ENCODE data around the gene ENPP7.
A peak's percentile ranks its signal among the peaks of the same experiment; 100 is the strongest.

Gene ENPP7

DNA sequence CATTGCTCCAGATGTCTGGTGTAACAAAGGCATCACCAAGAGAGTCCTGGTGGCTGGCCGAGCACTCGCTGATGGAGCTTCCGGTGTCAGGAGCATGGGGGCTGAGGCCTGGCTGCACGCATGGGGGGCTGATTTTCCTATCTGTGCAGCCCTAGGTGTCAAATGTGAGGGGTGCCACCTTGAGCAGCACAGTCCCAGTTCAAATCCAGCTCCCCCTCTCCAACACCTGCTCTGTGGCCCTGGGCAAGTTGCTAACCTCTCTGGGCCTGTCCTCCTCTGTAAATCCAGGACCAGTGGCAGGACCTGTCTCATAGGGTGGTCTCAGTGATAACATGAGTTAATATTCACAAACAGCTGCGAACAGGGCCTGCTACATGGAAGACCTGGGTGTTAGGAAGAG is 12.9 kb downstream of the ENPP7 start:
- H3K4me1 ChIP-seq (ENCODE audit: low read length) = peaks cover 35% of the 10 kb centered on the region

DNA sequence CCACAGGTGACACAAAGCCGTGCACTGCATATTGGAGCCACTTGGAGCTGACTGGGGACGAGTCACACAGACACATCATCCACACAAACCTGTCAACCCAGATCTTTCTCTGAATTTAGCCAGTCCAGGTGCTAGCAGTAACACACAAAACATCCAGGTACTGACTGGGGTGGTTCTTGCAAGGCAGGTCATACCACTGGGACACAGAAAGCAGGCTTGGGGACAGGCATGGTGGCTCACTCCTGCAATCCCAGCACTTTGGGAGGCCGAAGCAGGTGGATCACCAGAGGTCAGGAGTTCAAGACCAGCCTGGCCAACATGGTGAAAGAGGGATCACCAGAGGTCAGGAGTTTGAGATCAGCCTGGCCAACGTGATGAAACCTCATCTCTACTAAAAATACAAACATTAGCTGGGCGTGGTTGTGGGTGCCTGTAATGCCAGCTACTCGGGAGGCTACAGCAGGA is 14.9 kb downstream of the ENPP7 start:
- no peak for TF ChIP-seq EZH2phosphoT487 (IDR thresholded peaks at IDR 0.05; ENCODE audit: low read depth)
- TF ChIP-seq, protein P1, sequence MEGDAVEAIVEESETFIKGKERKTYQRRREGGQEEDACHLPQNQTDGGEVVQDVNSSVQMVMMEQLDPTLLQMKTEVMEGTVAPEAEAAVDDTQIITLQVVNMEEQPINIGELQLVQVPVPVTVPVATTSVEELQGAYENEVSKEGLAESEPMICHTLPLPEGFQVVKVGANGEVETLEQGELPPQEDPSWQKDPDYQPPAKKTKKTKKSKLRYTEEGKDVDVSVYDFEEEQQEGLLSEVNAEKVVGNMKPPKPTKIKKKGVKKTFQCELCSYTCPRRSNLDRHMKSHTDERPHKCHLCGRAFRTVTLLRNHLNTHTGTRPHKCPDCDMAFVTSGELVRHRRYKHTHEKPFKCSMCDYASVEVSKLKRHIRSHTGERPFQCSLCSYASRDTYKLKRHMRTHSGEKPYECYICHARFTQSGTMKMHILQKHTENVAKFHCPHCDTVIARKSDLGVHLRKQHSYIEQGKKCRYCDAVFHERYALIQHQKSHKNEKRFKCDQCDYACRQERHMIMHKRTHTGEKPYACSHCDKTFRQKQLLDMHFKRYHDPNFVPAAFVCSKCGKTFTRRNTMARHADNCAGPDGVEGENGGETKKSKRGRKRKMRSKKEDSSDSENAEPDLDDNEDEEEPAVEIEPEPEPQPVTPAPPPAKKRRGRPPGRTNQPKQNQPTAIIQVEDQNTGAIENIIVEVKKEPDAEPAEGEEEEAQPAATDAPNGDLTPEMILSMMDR (IDR thresholded peaks at IDR 0.05; ENCODE audit: low read depth, low read length) = no peak
- H4K20me1 ChIP-seq (ENCODE audit: insufficient read depth, low read length) = no peaks in the 10 kb centered on the region
- peak overlapping the region; percentile 63 for H3K4me2 ChIP-seq (ENCODE audit: low read length)
- peak overlapping the region; percentile 34; the same call in 1 of the 2 replicates for H3K9ac ChIP-seq (ENCODE audit: low read length)
- peak overlapping the region; percentile 19; the same call in 1 of the 2 replicates for H3K27ac ChIP-seq (ENCODE audit: low read length)
- peaks cover 37% of the 10 kb centered on the region for H3K4me1 ChIP-seq (ENCODE audit: low read length)
- no peaks in the 10 kb centered on the region for H3K79me2 ChIP-seq (ENCODE audit: low read length)
- H3K36me3 ChIP-seq (replicated peaks; ENCODE audit: low read depth, low read length) = no peaks in the 10 kb centered on the region
- H2AFZ ChIP-seq (ENCODE audit: low read depth, low read length) = peak overlapping the region; percentile 37; the same call in 1 of the 2 replicates
- H3K4me3 ChIP-seq (ENCODE audit: low read length) = peak overlapping the region; percentile 45
- peaks cover 5% of the 10 kb centered on the region for H3K27me3 ChIP-seq (ENCODE audit: low read depth, low read length)
- no peaks in the 10 kb centered on the region for H3K9me3 ChIP-seq (ENCODE audit: insufficient read depth, low read length)

More for the DNA sequence above, 12.9 kb downstream of the ENPP7 start:
- Histone ChIP-seq H3K79me2 (ENCODE audit: low read length) (no peaks in the 10 kb centered on the region), H3K36me3 (replicated peaks; ENCODE audit: low read depth, low read length) (no peaks in the 10 kb centered on the region), H3K27me3 (ENCODE audit: low read depth, low read length) (peaks cover 22% of the 10 kb centered on the region), H3K9ac (ENCODE audit: low read length) (no peak overlapping the region), H2AFZ (ENCODE audit: low read depth, low read length) (no peak overlapping the region), H3K4me3 (ENCODE audit: low read length) (no peak overlapping the region), H3K27ac (ENCODE audit: low read length) (no peak overlapping the region), H3K4me2 (ENCODE audit: low read length) (no peak overlapping the region), H3K9me3 (ENCODE audit: insufficient read depth, low read length) (no peaks in the 10 kb centered on the region), H4K20me1 (ENCODE audit: insufficient read depth, low read length) (no peaks in the 10 kb centered on the region)
- no peak for TF ChIP-seq EZH2phosphoT487 (IDR thresholded peaks at IDR 0.05; ENCODE audit: low read depth)
- TF ChIP-seq, protein P1 (IDR thresholded peaks at IDR 0.05; ENCODE audit: low read depth, low read length) = no peak

DNA sequence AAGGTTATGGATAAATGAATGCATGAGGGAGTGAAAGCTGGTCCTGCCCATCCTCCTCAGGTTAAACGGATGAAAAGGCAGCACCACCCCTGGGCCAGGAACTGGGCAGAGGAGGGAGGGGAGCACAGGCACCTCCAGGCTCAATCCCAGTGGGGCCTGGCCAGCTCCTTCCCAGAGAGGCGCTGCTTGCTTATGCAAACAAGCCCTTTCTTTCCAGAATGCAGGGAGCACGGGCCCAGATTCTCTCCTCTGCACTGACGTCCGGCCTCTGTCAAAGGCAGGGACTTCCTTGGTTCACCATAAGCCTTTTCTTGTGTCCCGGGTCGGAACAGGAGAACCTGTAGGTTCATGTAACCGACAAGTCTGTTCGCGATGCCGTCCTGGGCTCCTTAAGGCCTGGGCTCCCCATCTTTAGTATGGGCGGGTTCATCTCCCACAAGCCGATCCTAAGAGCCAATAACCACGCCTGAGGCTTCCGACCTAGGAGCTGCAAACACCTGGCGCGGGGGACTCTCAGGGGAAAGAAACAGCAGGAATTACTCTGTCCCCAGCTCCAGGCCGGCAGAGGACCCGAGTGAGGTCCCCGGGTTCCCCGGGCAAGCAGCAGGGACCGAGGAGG is 16.3 kb downstream of the ENPP7 start:
- H3K36me3 ChIP-seq (replicated peaks; ENCODE audit: low read depth, low read length) = no peaks in the 10 kb centered on the region
- peaks cover 6% of the 10 kb centered on the region; the same call in 1 of the 2 replicates for H3K27me3 ChIP-seq (ENCODE audit: low read depth, low read length)
- H3K27ac ChIP-seq (ENCODE audit: low read length) = no peak overlapping the region
- H2AFZ ChIP-seq (ENCODE audit: low read depth, low read length) = no peak overlapping the region
- no peak overlapping the region for H3K4me2 ChIP-seq (ENCODE audit: low read length)
- no peaks in the 10 kb centered on the region for H3K9me3 ChIP-seq (ENCODE audit: insufficient read depth, low read length)
- no peaks in the 10 kb centered on the region for H3K79me2 ChIP-seq (ENCODE audit: low read length)
- H3K4me1 ChIP-seq (ENCODE audit: low read length) = peaks cover 38% of the 10 kb centered on the region
- TF ChIP-seq, protein P1 (IDR thresholded peaks at IDR 0.05; ENCODE audit: low read depth, low read length) = no peak
- no peak for TF ChIP-seq EZH2phosphoT487 (IDR thresholded peaks at IDR 0.05; ENCODE audit: low read depth)
- H3K9ac ChIP-seq (ENCODE audit: low read length) = no peak overlapping the region
- no peak overlapping the region for H3K4me3 ChIP-seq (ENCODE audit: low read length)
- no peaks in the 10 kb centered on the region for H4K20me1 ChIP-seq (ENCODE audit: insufficient read depth, low read length)

DNA sequence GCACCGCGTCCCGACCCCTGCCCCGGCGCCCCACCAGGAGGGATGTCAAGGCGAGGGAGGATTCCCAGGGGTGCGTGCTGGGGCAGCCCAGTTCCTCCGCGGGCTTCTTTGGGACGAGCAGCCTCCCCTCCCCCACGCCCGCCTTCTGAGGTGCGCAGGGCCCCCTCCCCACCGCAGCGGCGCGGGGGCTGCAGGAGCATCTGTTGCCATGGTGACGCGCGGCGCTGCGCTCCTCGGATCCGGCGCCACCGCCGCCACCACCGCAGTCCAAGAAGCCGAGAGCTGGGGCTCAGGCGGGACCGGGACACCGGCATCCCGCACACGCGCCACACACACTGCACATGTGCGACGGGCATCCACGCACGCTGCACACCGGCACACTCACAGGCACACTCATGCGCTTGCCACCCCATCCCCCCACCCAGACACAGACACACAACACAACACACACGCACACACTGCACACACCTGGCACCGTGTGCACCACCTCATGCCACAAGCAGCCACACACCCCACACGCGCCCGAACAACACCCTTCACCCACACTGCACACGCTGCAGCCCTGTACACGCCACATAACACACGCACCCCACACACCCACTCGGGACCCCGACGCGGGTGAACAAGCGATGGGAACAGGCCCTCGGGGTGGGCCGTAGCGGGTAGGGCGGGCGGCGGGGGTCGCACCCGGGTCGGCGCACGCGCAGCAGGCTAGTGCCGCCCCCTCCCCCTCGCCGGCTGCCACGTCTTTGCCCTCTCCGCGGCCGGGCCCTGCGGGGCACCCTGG is 17.0 kb downstream of the ENPP7 start:
- H3K27me3 ChIP-seq (ENCODE audit: low read depth, low read length) = peaks cover 6% of the 10 kb centered on the region; the same call in 1 of the 2 replicates
- no peak for TF ChIP-seq EZH2phosphoT487 (IDR thresholded peaks at IDR 0.05; ENCODE audit: low read depth)
- TF ChIP-seq, protein P1 (IDR thresholded peaks at IDR 0.05; ENCODE audit: low read depth, low read length) = no peak

More for the DNA sequence above, 17.0 kb downstream of the ENPP7 start:
- H4K20me1 ChIP-seq (ENCODE audit: insufficient read depth, low read length) = no peaks in the 10 kb centered on the region
- H3K4me1 ChIP-seq (ENCODE audit: low read length) = peaks cover 35% of the 10 kb centered on the region
- H3K4me3 ChIP-seq (ENCODE audit: low read length) = no peak overlapping the region
- no peak overlapping the region for H3K27ac ChIP-seq (ENCODE audit: low read length)
- no peak overlapping the region for H2AFZ ChIP-seq (ENCODE audit: low read depth, low read length)
- H3K9ac ChIP-seq (ENCODE audit: low read length) = no peak overlapping the region
- no peaks in the 10 kb centered on the region for H3K36me3 ChIP-seq (replicated peaks; ENCODE audit: low read depth, low read length)
- H3K4me2 ChIP-seq (ENCODE audit: low read length) = no peak overlapping the region
- H3K79me2 ChIP-seq (ENCODE audit: low read length) = no peaks in the 10 kb centered on the region
- no peaks in the 10 kb centered on the region for H3K9me3 ChIP-seq (ENCODE audit: insufficient read depth, low read length)
